HG02763 (cell line): Measurements from ENCODE around the gene SPSB3.

Experiments used
- ATAC-seq: cut with Tn5 transposase; IDR thresholded peaks from one replicate; pipeline ENCODE4 v1.9.1; 2021; ENCODE audit warnings: mild to moderate bottlenecking, moderate library complexity; ENCODE audit not compliant: unreplicated experiment

Gene SPSB3

DNA sequence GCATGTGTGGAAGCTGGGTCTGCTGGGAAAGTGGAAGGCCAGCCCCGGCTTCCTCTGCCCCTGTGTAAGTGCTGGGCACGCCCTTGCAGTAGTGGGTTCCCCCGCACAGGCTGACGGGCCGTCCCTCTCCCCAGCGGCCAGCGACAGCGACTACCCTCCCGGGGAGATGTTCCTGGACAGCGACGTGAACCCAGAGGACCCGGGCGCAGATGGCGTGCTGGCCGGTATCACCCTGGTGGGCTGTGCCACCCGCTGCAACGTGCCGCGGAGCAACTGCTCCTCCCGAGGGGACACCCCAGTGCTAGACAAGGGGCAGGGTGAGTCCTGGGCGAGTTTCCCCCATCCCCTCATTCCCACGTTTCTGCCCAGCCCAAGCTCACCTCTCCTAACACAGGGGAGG is 16.5 kb downstream of the SPSB3 start:
- ATAC-seq: no peak

DNA sequence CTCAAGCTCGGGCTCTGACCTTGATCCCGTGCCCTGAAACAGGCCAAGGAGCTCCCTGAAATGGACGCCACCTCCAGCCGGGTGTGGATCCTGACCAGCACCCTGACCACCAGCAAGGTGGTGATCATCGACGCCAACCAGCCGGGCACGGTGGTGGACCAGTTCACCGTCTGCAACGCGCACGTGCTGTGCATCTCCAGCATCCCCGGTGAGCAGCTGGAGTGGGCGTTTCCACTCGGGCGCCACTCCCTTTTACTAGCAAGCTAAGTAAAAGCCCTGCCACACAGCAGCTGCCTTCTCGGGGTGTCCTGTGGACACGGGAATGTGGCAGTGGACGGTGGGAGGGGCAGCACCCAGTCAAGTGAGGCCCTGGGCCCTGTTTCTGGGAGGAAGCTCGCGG is 17.4 kb downstream of the SPSB3 start:
- no peak for ATAC-seq

DNA sequence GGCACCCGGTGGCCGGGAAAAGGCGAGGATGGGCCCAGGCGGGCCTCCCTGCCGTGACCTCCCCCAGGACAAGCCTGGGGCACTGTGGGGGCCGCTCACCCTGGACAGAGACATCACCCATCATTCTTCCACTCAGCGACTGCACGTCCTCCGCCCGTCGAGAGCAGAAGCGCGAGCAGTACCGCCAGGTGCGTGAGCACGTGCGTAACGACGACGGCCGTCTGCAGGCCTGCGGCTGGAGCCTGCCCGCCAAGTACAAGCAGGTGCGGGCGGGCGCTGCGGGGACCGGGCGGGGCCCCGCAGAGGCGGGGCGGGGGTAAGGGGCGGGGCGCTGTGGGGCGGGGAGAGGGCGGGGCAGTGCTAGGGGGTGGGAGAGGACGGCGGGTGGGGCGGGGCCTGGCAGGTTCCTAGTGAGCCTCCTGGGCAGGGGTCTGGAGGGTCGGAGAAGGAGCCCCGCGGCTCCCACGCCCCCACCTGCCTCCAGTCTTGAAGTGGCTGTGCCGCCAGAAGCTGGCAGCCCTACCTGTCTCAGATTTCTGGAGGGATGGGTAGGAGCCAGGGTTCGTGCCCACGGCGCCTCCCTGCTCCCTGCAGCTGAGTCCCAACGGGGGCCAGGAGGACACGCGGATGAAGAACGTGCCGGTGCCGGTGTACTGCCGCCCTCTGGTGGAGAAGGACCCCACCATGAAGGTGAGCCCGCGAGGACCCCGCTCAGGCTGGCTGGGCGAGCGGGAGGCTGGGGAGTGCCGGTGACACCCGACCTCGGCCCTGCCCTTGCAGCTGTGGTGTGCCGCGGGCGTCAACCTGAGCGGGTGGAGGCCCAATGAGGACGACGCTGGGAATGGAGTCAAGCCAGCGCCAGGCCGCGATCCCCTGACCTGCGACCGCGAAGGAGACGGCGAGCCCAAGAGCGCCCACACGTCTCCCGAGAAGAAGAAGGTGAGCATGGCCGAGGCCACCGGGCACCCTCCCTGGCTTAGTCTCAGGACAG is 18.6 kb downstream of the SPSB3 start:
- no peak for ATAC-seq

DNA sequence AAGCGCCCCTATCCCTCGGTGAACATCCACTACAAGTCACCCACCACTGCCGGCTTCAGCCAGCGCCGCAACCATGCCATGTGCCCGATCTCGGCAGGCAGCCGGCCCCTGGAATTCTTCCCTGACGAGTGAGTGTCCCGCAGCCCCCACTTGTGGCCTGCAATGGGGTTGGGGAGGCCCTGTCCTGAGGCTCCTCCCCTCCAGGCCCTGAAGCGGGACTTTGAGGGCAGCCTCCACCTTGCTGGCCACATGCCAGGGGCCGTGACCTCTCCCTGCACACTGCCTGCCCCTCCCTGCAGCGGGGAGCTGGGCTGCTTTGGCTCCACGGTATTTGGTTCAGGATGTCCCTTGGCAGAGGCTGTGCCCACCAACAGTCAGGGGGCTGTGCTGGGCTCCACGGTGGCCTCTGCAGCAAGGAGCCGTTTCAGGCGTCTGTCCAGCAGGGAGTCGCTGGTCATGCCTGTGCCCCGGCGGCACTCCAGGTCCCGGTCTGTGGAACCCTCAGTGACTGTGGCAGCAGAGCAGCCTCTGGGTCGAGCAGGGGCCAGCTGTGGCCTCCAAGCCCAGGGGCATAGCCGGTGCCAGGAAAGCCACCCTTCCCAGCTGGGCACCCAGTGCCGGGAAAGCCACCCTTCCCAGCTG is 19.4 kb downstream of the SPSB3 start:
- no peak for ATAC-seq

DNA sequence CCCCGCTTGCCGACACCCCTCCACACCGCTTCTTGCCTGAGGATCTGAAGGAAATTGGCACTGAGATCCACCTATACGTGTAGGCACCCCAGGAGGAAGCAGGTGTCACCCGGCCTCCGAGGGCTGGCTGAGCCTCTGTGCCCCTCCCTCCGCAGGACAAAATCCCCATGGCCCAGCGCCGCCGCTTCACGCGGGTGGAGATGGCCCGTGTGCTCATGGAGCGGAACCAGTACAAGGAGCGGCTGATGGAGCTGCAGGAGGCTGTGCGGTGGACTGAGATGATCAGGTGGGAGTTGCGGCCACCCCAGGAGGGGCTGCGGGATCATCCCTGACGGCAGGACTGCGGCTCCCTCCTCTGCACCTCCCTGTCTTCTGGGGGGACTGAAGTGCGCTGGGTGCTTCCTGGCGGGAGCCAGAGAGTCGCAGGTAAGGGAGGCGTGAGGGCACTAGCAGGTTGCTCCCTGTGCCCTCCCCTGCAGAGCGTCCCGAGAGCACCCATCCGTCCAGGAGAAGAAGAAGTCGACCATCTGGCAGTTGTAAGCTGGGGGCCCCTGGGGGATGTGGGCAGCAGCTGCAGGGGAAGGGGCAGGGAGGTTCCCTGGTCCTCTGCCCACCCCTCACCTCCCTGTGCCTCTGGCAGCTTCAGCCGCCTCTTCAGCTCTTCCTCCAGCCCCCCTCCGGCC is 20.0 kb downstream of the SPSB3 start:
- ATAC-seq: no peak

DNA sequence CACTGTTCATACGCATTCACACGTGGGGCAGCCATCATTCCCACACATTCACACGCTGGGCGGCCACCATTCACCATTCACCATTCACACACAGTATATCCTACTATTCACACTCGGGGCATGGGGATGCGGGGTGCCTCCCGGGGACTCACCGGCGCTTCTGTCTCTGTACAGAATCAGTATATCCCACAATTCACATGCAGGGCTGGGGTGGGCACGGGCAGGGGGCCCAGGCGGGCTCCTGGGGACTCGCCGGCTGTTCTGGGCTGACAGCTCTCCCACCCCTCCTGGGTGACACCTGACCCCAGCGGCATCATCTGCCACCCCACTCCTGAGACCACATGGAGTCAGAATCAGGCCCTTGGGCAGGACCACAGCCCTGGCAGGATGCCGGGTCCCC is 20.6 kb downstream of the SPSB3 start:
- ATAC-seq: no peak

DNA sequence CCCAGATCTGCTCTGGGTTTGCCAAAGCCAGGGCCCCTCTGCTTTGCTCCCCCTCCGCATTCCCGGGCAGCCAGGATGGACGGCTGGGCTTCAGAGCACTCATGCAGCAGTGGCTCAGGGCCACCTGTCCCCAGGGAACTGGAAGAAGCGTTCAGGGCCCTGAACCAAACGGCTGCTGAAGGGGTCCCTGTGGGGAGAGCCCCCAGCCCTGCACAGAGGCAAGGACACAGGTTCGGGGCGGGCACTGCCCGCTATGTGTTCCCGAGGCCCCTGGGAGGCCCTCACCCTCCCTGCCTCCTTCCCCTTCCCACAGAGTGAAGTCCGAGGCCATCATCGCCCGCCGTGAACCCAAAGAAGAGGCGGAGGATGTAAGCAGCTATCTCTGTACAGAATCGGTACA is 21.5 kb downstream of the SPSB3 start:
- no peak for ATAC-seq

DNA sequence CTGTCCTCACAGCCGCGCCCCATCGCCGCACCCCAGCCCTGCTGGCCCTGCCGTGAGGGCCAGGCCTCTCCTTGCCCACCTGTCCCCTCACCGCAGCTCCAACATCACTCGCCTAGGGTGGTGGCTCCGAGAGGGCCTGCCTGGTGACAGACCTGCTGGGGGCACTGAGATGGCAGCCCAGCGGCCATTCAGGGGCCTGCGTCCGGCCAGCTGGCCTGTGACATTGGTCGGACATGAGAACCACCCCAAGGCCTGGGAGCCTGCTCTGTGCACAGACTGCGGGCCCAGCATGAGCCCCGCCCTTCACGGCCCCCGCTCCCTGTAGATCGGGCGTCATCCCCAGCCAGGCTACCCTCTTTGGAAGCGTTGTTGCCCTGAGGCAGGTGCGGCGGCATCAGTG is 22.9 kb downstream of the SPSB3 start:
- no peak for ATAC-seq

DNA sequence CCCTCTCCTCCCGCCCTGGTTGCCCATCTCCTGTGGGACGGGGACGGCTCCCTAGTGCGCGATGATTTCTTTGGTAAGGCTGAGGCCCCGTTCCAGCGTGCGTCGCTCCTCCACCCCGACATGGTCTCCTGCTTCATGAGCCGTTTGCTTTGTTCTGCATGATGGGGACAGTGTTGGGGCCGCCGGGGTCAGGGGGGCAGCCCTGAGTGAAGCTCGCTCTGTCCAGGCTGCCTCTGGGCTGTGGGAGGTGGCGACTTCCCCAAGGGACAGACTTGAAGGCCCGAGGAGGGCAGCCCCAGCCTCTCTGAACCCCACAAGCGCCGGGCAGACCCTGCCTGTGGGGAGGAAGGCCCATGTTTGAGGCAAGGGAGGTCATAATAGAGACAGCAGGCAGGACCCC is 23.4 kb downstream of the SPSB3 start:
- no peak for ATAC-seq

DNA sequence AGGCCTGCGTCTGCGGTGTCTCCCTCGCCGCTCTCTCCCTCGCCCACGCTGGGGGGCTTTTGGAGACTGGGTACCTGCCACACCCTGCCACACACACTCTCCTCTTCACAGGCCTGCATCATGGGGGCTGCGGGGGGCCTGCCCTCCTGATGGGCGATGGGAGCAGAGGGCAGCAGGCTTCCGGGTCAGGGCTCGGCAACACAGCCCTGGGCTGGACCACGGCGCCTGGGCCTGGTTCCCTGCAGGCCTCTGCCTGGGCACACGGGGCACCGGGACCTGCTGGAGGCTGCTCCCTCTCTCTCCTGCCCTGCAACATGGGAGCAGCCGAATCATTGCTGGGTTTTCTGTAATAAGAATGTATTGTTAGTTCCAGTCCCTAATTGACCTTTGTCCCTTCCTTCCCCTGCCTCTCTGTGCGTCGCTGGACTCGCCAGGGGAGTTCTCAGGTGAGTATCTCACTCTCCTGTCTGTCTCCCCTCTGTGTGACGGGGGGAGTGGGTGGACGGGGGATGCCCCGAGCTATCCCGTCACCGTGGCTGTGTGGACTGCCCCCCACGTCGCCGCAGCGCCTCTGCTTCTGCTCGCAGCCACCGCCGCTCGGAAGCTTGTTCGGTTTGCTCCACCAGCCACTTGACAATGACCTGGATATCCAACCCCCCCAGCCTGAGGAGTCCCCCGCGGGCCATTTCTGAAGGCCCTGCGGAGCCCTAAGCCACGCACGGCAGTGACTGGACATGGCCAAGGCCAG is 24.5 kb downstream of the SPSB3 start:
- ATAC-seq: no peak

DNA sequence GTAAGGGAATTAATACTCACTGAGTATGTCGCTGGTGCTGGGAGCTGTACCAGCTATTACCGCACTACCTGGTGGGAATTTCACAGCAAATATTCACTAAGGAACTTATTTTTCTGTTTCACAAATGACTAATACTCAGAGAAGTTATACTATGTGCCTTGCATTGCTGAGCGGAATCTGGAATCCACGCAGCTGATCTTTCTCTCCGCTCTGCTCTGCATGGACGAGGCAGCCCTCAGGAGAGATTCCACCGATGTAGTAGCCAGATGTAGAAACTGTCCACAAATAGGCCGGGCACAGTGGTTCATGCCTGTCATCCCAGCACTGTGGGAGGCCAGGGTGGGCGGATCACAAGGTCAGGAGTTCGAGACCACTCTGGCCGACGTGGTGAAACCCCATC is 28.2 kb downstream of the SPSB3 start:
- ATAC-seq: no peak

DNA sequence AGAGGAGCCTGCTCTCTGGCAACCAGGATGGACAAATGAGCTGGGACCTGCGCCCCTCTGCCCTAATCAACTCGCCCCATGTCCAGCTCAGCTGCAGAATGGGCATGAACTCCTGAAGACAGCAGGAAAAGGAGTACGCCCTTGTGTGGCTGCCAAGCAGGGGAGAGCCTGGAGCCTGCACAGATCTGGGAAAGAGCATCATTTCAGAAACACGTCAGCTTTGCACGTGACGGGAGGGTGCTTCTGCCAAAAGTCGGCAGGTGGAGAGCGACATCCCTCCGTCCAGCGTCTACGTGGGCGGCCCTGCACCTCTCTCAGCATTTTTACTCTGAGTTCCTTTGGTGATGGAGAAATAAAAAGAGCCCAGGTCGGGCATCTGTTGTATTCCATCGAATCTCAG is 29.5 kb downstream of the SPSB3 start:
- ATAC-seq: no peak

DNA sequence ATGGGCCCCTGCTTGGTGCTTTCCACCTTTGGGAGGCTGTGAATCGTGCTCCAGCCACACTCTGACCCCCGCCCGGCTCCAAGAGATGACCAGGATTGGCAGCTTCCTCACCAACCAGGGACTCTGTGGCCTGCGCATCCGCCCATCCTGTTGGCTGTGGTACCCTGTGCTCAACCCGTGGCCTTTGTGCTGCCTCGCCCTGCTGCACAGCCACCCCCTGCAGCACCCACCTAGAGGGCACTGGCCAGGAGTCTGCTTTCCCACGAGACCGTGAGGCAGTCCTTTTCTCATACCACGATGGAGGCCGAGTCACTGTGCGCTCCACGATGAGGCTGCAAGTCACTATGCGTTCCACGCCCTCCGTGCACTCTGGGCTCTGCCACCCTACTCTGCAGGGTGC is 30.4 kb downstream of the SPSB3 start:
- ATAC-seq: no peak

DNA sequence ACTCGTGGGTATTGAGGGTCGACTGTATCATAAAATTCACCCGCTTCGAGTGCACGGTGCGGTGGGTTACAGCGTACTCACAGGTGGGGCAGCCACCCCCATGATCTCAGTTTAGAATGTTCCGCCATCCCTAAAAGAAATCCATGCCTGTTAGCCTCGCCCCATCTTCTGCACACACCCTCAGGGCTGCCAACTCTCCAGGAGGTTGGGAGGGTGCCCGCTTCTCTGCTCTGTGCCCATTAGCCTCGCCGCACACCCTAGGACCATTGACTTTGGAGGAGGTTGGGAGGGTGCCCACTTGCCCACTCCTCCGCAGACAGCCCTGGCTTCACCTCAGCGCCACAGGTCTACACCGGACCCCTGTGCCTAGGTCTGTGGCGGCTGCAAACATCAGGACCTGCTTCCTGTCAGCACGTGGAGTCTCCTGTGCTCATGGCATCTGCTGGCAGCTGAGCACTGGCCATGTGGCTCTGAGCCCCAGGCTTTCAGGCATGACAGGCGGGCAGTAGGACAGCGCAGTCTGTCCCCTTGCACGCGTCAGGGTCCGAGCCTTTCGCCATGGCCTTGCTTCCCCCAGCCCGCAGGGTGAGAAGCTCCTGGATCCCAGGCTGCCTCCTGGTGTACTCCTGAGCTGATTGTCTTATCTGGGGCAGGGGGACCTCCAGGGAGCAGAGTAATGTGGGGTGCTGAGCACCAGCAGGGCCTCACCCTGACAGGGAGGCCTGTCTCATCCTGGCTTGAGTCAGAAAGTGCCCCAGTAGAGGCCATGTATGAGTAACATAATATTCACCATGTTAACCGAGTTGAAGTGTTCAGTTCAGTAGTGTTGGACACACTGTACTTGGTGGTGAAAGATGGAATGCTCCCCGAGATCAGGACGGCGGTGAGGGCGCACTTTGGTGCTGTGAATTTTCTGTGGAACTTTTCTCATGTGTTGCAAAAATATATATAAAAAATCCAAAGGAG is 32.9 kb downstream of the SPSB3 start:
- no peak for ATAC-seq

DNA sequence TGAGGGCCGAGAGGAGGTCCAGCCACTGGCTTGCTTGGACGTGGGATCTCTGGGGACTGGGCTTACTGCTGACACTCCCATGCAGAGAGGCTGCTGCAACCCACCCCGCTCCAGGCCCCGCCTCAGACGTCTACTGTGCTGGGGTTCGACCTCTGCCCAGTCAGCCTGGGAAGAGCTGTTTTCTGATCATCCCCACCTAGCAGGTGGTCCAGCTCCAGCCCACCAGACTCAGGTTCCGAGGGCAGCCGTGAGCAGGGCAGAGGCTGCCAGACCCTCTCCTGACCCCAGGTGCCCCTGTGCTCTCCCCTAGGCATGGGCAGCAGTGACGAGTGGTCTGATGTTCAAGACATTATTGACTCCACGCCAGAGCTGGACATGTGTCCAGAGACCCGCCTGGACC is 34.4 kb downstream of the SPSB3 start:
- no peak for ATAC-seq

DNA sequence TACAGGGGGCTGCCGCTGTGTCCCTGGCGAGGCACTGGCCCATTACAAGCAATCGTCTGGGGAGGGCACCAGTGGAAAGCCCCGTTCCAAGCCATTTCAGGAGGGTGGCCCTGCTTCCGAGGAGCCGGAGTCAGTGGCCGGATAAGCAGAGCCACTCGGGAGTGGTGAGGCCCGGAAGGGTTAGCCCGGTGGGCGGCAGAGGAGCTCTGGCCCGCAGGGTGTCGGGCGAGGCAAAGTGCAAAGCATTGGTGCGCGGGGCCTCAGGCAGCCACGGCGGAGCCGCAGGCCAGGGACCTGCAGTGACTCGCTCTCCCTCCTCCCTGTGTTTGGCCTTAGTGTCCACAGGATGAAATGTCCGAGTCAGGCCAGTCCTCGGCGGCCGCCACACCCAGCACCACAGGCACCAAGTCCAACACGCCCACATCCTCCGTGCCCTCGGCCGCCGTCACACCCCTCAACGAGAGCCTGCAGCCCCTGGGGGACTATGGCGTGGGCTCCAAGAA is 35.6 kb downstream of the SPSB3 start:
- no peak for ATAC-seq

DNA sequence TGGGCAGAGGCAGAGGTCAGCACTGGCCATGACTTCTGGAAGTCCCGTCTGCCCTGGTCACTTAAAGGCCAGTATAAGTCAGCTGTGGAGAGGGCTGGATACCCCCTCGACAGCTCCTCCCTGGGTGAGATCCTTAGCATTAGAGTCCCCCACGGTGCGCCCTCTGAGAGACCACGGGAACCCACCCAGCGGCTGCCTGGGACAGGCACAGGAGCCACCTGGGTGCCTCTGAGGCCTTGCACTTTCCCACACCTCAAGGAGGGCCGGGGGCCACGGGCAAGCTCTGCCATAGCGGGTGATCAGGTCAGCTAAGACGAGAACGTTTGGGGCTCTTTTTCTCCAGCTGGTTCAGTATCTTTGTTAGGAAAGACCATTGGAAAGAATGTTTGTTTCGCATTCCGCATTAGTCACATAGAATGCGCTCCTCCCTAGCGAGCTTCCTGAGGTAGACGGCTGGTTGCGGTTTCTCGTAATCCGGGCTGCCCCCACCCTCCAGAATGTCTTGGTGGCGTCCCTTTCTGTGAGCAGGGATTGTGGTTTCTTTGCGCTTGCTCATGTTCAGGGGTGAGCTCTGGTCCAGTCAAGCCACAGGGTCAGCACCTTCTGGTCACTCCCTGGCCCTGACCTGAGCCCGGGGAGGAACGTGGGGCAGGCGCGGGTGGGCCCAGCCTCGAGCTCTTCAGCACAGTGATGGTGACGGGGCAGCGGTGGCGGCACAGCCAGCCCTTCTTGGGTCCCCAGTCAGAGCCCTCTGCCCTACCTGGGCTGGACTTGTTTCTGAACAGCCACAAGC is 36.3 kb downstream of the SPSB3 start:
- no peak for ATAC-seq

DNA sequence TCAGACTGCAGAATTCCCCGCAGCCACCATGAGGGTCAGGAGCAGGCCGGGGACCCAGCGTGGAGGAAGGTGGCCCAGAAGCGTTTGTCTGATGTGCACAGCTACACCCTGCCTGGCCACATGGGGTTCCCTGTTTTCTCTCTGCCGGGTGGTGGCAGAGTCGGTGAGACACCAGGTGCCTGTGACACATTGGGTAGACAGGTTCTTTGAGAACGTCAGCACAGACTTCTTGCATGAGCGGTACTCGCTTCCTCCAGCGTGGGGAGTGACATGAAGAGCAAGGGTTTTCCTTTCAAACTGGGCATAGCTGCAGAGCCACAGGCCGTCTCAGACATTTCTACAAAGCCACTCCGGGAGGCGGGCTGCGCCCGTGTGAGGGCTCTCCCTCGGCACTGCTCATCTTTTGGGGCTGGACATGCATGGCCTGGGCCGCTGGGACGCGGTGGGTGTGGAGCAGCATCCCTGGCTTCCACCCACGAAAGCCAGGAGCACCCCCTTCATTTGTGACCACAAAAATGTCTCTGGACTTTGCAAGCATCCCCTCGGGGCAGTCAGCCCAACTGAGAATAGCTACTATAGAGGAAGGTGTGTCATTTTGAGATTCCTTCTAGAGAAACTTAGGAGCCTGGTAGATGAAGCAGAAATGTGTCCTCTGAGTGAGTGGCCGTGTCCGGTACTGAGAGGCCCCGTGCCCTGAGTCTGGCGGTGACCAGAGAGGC is 37.0 kb downstream of the SPSB3 start:
- no peak for ATAC-seq
